ENCODE data around the gene ANKMY1.

- TF ChIP-seq, protein P1, sequence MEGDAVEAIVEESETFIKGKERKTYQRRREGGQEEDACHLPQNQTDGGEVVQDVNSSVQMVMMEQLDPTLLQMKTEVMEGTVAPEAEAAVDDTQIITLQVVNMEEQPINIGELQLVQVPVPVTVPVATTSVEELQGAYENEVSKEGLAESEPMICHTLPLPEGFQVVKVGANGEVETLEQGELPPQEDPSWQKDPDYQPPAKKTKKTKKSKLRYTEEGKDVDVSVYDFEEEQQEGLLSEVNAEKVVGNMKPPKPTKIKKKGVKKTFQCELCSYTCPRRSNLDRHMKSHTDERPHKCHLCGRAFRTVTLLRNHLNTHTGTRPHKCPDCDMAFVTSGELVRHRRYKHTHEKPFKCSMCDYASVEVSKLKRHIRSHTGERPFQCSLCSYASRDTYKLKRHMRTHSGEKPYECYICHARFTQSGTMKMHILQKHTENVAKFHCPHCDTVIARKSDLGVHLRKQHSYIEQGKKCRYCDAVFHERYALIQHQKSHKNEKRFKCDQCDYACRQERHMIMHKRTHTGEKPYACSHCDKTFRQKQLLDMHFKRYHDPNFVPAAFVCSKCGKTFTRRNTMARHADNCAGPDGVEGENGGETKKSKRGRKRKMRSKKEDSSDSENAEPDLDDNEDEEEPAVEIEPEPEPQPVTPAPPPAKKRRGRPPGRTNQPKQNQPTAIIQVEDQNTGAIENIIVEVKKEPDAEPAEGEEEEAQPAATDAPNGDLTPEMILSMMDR (IDR thresholded peaks at IDR 0.05): no peak
- no peak for TF ChIP-seq POLR2A (IDR thresholded peaks at IDR 0.05; ENCODE audit: low read depth)
- no peak for TF ChIP-seq EP300 (IDR thresholded peaks at IDR 0.05)
Measured at GRCh38 chr2:240467149-240467642, 90.6 kb downstream of the ANKMY1 start.
